ENCODE data around the gene SATB2.

DNA sequence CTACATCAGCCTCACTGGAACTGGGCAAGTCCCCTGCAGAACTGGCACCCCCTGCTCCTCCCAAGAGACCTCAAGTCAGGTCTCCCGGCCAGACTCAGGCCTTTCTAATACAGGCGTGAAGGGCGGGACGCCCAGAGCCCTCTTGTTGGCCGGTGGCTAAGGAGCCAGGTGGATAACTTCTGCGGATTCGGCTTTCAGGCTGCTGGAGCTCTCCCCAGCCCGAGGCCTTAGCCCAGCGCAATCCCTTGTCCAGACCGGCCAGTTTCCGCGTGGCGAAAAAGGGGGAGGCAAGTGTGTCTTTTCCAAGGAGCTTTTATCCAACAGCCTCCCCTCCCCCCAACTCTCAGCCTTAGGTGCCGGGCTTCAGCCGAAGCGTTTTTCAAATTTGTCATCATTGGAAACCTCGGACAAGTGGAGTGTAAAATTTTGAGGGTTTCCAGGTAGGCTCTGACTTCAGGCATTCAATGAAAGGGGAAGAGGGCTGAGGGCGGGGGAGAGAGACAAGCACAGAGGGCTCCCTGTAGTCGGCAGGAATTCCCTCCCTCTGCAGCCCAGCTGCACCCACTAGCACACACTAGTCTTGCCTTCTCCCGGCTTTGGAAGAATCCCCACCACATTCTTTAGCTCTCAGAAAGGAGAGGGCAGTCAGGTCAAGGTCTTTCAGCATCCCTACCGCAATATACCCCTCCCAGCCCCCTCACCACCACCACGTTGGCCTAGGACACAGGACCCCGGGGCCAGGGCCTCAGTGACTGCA is 9.5 kb upstream of the SATB2 start:
- no peak for TF ChIP-seq EZH2 (IDR thresholded peaks at IDR 0.05; ENCODE audit: low read depth)
- TF ChIP-seq CTCF (conservative IDR thresholded peaks at IDR 0.05): no peak
